ENCODE results near the gene MBD3L4.
A peak's percentile ranks its signal among the peaks of the same experiment; 100 is the strongest.
"Not testable (repeated sequence)": the region's sequence is repeated elsewhere in the genome, so short reads cannot be mapped to it uniquely, and the experiment has no call there.

The MBD3L4 gene

GRCh38 chr19:7040079-7040478 lies at the start of gene MBD3L4:
Gene MBD3L4 (minus strand): TSS chr19:7040179. CDS start chr19:7040144, 35 bp downstream.
- DNase-seq (ENCODE audit: low read depth in 2 of 2): not testable (repeated sequence)

- DNase-seq (ENCODE audit: low read depth in 2 of 2): no peak
Observed at GRCh38 chr19:7088999-7089398, 49.0 kb upstream of the MBD3L4 start.

GRCh38 chr19:7083076-7083956 lies 43.3 kb upstream of the MBD3L4 start:
- DNase-seq (ENCODE audit: low read depth in 2 of 2): no peak

GRCh38 chr19:7078008-7078407 lies 38.0 kb upstream of the MBD3L4 start:
- no peak for DNase-seq (ENCODE audit: low read depth in 2 of 2)

GRCh38 chr19:7076151-7076550 lies 36.2 kb upstream of the MBD3L4 start:
- DNase-seq (ENCODE audit: low read depth in 2 of 2): no peak

GRCh38 chr19:7074705-7075282 lies 34.8 kb upstream of the MBD3L4 start:
- DNase-seq (ENCODE audit: low read depth in 2 of 2): no peak

- DNase-seq (ENCODE audit: low read depth in 2 of 2): no peak
Observed at GRCh38 chr19:7072541-7072940, 32.6 kb upstream of the MBD3L4 start.

- DNase-seq (ENCODE audit: low read depth in 2 of 2): no peak
Observed at GRCh38 chr19:7069904-7070226, 29.9 kb upstream of the MBD3L4 start.

- peak; percentile 98 to 99 for DNase-seq (ENCODE audit: low read depth in 2 of 2)
Observed at GRCh38 chr19:7069042-7069903, 29.3 kb upstream of the MBD3L4 start, which contains the start of gene ZNF557. Gene ZNF557 (plus strand): TSS chr19:7069703. CDS start chr19:7075075, 5,372 bp downstream.

- no peak for DNase-seq (ENCODE audit: low read depth in 2 of 2)
Observed at GRCh38 chr19:7068599-7068998, 28.6 kb upstream of the MBD3L4 start.

GRCh38 chr19:7067716-7068115 lies 27.7 kb upstream of the MBD3L4 start:
- no peak for DNase-seq (ENCODE audit: low read depth in 2 of 2)

GRCh38 chr19:7067122-7067521 lies 27.1 kb upstream of the MBD3L4 start:
- not testable (repeated sequence) for DNase-seq (ENCODE audit: low read depth in 2 of 2)

GRCh38 chr19:7063764-7064418 lies 23.9 kb upstream of the MBD3L4 start:
- DNase-seq (ENCODE audit: low read depth in 2 of 2): no peak

GRCh38 chr19:7063339-7063738 lies 23.4 kb upstream of the MBD3L4 start:
- no peak for DNase-seq (ENCODE audit: low read depth in 2 of 2)

- DNase-seq (ENCODE audit: low read depth in 2 of 2): not testable (repeated sequence)
Observed at GRCh38 chr19:7059977-7060376, 20.0 kb upstream of the MBD3L4 start.

GRCh38 chr19:7058576-7058975 lies 18.6 kb upstream of the MBD3L4 start, which contains the start of gene MBD3L3:
Gene MBD3L3 (minus strand): TSS chr19:7058676. CDS start chr19:7058605, 71 bp downstream.
- DNase-seq (ENCODE audit: low read depth in 2 of 2): not testable (repeated sequence)

GRCh38 chr19:7056371-7056770 lies 16.4 kb upstream of the MBD3L4 start:
- DNase-seq (ENCODE audit: low read depth in 2 of 2): not testable (repeated sequence)

GRCh38 chr19:7055679-7056078 lies 15.7 kb upstream of the MBD3L4 start:
- not testable (repeated sequence) for DNase-seq (ENCODE audit: low read depth in 2 of 2)

GRCh38 chr19:7054635-7055368 lies 14.8 kb upstream of the MBD3L4 start:
- DNase-seq (ENCODE audit: low read depth in 2 of 2): not testable (repeated sequence)

GRCh38 chr19:7052896-7053295 lies 12.9 kb upstream of the MBD3L4 start:
- not testable (repeated sequence) for DNase-seq (ENCODE audit: low read depth in 2 of 2)

- not testable (repeated sequence) for DNase-seq (ENCODE audit: low read depth in 2 of 2)
Observed at GRCh38 chr19:7051421-7051820, 11.4 kb upstream of the MBD3L4 start.
